ENCODE measurements around the gene DMRT3.

Gene DMRT3

DNA sequence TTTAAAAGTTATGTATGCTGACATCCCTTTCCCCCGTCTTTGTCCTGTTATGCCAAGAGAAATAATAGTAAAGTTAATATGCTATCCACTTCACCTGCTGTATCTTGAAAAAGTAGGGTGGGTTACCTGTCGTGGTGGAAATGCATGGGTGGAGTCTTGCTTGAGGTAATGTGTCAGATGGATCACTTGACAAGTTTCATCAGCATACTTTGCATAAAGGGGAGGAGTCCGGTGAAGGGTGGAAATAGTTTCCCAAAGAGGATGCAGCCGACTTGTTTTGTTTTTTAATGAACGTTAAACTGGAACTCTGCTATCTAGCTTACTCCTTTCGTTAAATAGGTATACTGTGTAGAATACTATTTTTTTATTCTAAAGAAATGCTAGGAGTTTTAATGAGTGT is 9.0 kb upstream of the DMRT3 start:
- Histone ChIP-seq H3K4ac (ENCODE audit: low read depth, low read length) (no peak overlapping the region), H3K27ac (ENCODE audit: low read depth, low read length) (no peak overlapping the region), H2AFZ (ENCODE audit: insufficient read depth, low read length, poor library complexity) (no peak overlapping the region), H2BK5ac (ENCODE audit: low read depth, low read length, poor library complexity) (no peak overlapping the region), H2BK120ac (ENCODE audit: insufficient read depth, low read length, poor library complexity) (no peak overlapping the region), H3K4me1 (ENCODE audit: control insufficient read depth in 1 of 2, insufficient read depth in 2 of 2, low read length in 2 of 2) (peaks cover 12 to 15% of the 10 kb centered on the region in 2 experiments), H3K9ac (ENCODE audit: low read length) (no peak overlapping the region), H3K79me1 (ENCODE audit: low read length) (no peaks in the 10 kb centered on the region), H3K23ac (ENCODE audit: low read length) (no peak overlapping the region), H2AK5ac (ENCODE audit: low read length) (no peak overlapping the region), H3K27me3 (ENCODE audit: insufficient read depth, low read length) (peaks cover 41% of the 10 kb centered on the region), H2BK12ac (ENCODE audit: low read length) (no peak overlapping the region), H4K8ac (ENCODE audit: low read depth, low read length) (no peak overlapping the region), H3K79me2 (ENCODE audit: control insufficient read depth, insufficient read depth, low read length, poor library complexity) (no peaks in the 10 kb centered on the region), H3K9me3 (ENCODE audit: insufficient read depth, low read depth, low read length) (peaks cover 2% of the 10 kb centered on the region), H3K14ac (ENCODE audit: low read length) (no peak overlapping the region), H3K4me2 (ENCODE audit: low read length) (no peak overlapping the region), H3K18ac (ENCODE audit: low read length) (no peak overlapping the region), H4K91ac (ENCODE audit: low read depth, low read length) (no peak overlapping the region), H4K12ac (ENCODE audit: low read depth, low read length) (no peak overlapping the region), H3K36me3 (ENCODE audit: control insufficient read depth in 1 of 2, insufficient read depth in 2 of 2, low read length in 2 of 2) (no peaks in the 10 kb centered on the region), H3K4me3 (ENCODE audit: low read depth, low read length) (no peak overlapping the region)
- no peak for DNase-seq
- no CpG with 5 or more reads among the region's 6 CpGs for WGBS (ENCODE audit: extremely low coverage, insufficient coverage, insufficient read length)

DNA sequence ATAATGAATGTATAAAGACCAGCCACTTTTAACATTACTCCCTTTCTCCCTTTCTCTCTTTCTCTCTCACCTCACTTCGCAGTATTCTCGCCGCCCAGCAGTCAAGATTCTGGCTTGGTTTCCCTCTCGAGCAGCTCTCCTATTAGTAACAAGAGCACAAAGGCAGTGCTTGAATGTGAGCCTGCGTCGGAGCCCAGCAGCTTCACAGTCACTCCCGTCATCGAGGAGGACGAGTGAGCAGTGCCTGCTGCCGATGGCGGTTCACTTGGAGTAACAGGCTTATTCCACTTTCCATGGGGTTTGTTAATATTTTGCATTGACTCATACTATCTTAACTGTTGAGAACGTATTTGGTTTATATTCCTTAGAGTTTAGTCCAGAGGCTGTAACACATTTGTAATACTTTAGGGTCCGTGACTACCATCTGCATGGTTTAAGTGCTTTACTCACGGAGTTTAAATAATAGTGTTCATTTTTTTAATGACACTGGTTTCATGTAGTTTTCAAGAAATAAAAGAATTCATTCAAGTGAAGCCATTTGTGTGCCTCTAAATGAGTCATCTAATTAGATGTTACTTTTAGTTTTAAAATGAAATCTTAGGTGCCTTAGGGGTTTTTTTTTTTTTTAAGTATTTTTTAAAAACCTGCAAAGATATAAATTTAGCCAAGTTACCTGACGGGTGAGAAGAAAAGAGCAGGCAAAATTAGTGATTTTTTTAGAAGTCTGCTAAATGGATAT is 8.4 kb upstream of the DMRT3 start:
- H3K79me2 ChIP-seq (ENCODE audit: control insufficient read depth, insufficient read depth, low read length, poor library complexity), result no peaks in the 10 kb centered on the region
- no peak overlapping the region for H3K14ac ChIP-seq (ENCODE audit: low read length)
- peak overlapping the region; percentile 4 for H3K4me2 ChIP-seq (ENCODE audit: low read length)
- no peak overlapping the region for H4K91ac ChIP-seq (ENCODE audit: low read depth, low read length)
- no peak for DNase-seq
- no peak overlapping the region for H4K8ac ChIP-seq (ENCODE audit: low read depth, low read length)
- H3K27me3 ChIP-seq (ENCODE audit: insufficient read depth, low read length), result peaks cover 48% of the 10 kb centered on the region
- H2BK120ac ChIP-seq (ENCODE audit: insufficient read depth, low read length, poor library complexity), result no peak overlapping the region
- H2AFZ ChIP-seq (ENCODE audit: insufficient read depth, low read length, poor library complexity), result no peak overlapping the region
- no peak overlapping the region for H3K23ac ChIP-seq (ENCODE audit: low read length)
- no peak overlapping the region for H3K27ac ChIP-seq (ENCODE audit: low read depth, low read length)
- H3K4me1 ChIP-seq (ENCODE audit: control insufficient read depth in 1 of 2, insufficient read depth in 2 of 2, low read length in 2 of 2), result peaks cover 14 to 19% of the 10 kb centered on the region in 2 experiments
- H3K9ac ChIP-seq (ENCODE audit: low read length), result no peak overlapping the region
- H2BK12ac ChIP-seq (ENCODE audit: low read length), result no peak overlapping the region
- H4K12ac ChIP-seq (ENCODE audit: low read depth, low read length), result no peak overlapping the region
- no peak overlapping the region for H3K4ac ChIP-seq (ENCODE audit: low read depth, low read length)
- no peak overlapping the region for H3K4me3 ChIP-seq (ENCODE audit: low read depth, low read length)
- no peaks in the 10 kb centered on the region for H3K36me3 ChIP-seq (ENCODE audit: control insufficient read depth in 1 of 2, insufficient read depth in 2 of 2, low read length in 2 of 2)
- no peak overlapping the region for H3K18ac ChIP-seq (ENCODE audit: low read length)
- H2AK5ac ChIP-seq (ENCODE audit: low read length), result no peak overlapping the region
- WGBS (ENCODE audit: extremely low coverage, insufficient coverage, insufficient read length), result no CpG with 5 or more reads among the region's 15 CpGs
- peaks cover 2% of the 10 kb centered on the region for H3K9me3 ChIP-seq (ENCODE audit: insufficient read depth, low read depth, low read length)
- no peaks in the 10 kb centered on the region for H3K79me1 ChIP-seq (ENCODE audit: low read length)
- H2BK5ac ChIP-seq (ENCODE audit: low read depth, low read length, poor library complexity), result no peak overlapping the region

DNA sequence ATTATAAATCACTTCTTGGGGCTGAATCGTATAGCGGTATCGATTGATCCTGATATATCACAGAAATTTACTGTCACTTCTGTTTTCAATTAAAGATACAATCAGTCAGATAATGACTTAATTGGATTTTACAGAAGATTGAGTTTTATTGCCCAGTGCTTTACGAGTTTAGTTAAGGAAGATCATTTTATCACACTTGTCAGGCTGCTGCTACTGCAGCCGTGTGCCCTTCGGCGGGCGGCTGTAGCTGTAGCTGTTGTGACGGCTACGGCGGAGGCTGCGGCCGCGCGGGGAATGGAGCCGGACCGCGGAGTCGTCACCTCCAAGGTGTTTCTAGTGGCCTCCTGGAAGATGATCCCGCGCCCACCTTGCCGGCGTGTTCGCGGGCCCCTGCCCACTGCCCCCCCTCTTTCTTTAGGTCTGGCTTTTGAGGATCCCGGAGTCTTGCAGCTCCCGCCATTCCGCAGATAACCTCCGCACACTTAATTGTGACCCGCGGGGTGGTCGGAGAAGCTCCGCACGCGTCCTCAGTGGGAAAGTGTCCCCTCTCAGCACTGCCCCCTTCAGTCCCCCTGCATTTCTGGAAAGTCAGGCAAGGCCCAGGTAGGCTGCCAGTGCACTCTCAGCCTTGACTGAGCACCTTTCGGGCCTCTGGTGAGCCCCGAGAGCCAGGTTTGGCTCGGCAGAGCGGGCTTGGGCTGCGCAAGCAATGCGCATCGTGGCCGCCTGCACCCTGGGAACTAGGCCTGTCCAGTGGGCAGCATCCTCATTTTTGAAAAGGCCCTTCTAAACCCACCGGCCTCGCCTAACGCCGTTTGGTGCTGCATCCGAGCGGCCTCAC is 6.9 kb upstream of the DMRT3 start:
- Histone ChIP-seq H3K9ac (ENCODE audit: low read length) (no peak overlapping the region), H2BK120ac (ENCODE audit: insufficient read depth, low read length, poor library complexity) (no peak overlapping the region), H2AFZ (ENCODE audit: insufficient read depth, low read length, poor library complexity) (no peak overlapping the region), H3K4me3 (ENCODE audit: low read depth, low read length) (no peak overlapping the region), H2BK12ac (ENCODE audit: low read length) (no peak overlapping the region), H3K79me1 (ENCODE audit: low read length) (no peaks in the 10 kb centered on the region), H4K91ac (ENCODE audit: low read depth, low read length) (no peak overlapping the region), H3K27ac (ENCODE audit: low read depth, low read length) (no peak overlapping the region), H2AK5ac (ENCODE audit: low read length) (no peak overlapping the region), H4K12ac (ENCODE audit: low read depth, low read length) (no peak overlapping the region), H3K18ac (ENCODE audit: low read length) (no peak overlapping the region), H4K8ac (ENCODE audit: low read depth, low read length) (no peak overlapping the region), H3K27me3 (ENCODE audit: insufficient read depth, low read length) (peaks cover 62% of the 10 kb centered on the region), H3K4me2 (ENCODE audit: low read length) (peak overlapping the region; percentile 34), H3K23ac (ENCODE audit: low read length) (no peak overlapping the region), H3K36me3 (ENCODE audit: control insufficient read depth in 1 of 2, insufficient read depth in 2 of 2, low read length in 2 of 2) (no peaks in the 10 kb centered on the region), H3K4me1 (ENCODE audit: control insufficient read depth in 1 of 2, insufficient read depth in 2 of 2, low read length in 2 of 2) (peaks cover 14 to 19% of the 10 kb centered on the region in 2 experiments), H3K9me3 (ENCODE audit: insufficient read depth, low read depth, low read length) (peaks cover 2% of the 10 kb centered on the region), H2BK5ac (ENCODE audit: low read depth, low read length, poor library complexity) (no peak overlapping the region), H3K79me2 (ENCODE audit: control insufficient read depth, insufficient read depth, low read length, poor library complexity) (no peaks in the 10 kb centered on the region), H3K4ac (ENCODE audit: low read depth, low read length) (no peak overlapping the region), H3K14ac (ENCODE audit: low read length) (no peak overlapping the region)
- peak in 1 of 2 donors; percentile 4 for DNase-seq
- WGBS (ENCODE audit: extremely low coverage, insufficient coverage, insufficient read length), result no CpG with 5 or more reads among the region's 49 CpGs

DNA sequence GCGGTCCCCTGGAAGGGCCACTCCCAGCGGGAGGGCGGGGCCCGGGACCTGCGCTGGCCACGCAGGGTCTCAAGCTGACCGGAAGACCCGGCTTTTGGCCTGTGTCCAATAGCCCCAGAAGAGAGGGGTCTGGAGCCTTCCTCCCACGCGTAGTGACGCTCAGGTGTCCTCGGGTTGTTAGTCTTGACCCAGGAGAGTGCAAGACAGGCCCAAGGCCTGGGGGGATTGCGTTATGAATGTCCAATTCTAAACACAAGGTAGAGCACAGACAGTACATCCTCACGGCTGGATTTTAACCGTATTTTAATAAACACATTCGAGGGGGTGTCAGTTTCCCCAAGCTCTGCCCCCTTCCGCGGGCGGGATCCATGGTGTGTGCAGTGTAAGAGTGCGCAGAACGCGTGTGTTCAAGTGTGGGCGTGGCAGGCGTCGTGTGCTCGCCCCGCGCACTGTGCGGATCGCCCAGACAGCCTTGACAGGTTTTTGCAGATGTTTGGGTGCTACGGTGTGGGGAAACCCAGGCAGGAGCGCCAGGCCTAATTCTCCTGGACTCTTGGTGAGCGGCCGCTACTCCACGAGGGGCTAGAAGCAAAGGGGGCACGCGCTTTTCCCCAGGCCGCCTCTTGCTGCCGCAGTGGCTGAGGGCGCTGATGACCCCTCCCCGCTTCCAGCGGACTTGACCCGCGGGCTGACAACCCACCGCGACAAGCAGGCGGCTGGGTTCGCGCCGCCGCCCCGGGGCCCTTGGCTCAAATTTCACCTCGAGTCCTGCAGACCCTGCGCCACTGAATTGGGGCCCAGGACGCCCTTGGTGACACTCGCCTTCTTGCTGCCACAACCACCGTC is 6.1 kb upstream of the DMRT3 start:
- Histone ChIP-seq H3K4ac (ENCODE audit: low read depth, low read length) (no peak overlapping the region), H2BK120ac (ENCODE audit: insufficient read depth, low read length, poor library complexity) (no peak overlapping the region), H4K8ac (ENCODE audit: low read depth, low read length) (no peak overlapping the region), H3K4me3 (ENCODE audit: low read depth, low read length) (no peak overlapping the region), H3K14ac (ENCODE audit: low read length) (no peak overlapping the region), H3K23ac (ENCODE audit: low read length) (no peak overlapping the region), H2AFZ (ENCODE audit: insufficient read depth, low read length, poor library complexity) (no peak overlapping the region), H4K91ac (ENCODE audit: low read depth, low read length) (no peak overlapping the region), H4K12ac (ENCODE audit: low read depth, low read length) (no peak overlapping the region), H2BK12ac (ENCODE audit: low read length) (no peak overlapping the region), H3K9ac (ENCODE audit: low read length) (no peak overlapping the region), H3K27ac (ENCODE audit: low read depth, low read length) (no peak overlapping the region), H3K27me3 (ENCODE audit: insufficient read depth, low read length) (peaks cover 71% of the 10 kb centered on the region), H2AK5ac (ENCODE audit: low read length) (no peak overlapping the region), H3K9me3 (ENCODE audit: insufficient read depth, low read depth, low read length) (peaks cover 2% of the 10 kb centered on the region), H3K4me1 (ENCODE audit: control insufficient read depth in 1 of 2, insufficient read depth in 2 of 2, low read length in 2 of 2) (peaks cover 14 to 19% of the 10 kb centered on the region in 2 experiments), H3K79me1 (ENCODE audit: low read length) (no peaks in the 10 kb centered on the region), H3K79me2 (ENCODE audit: control insufficient read depth, insufficient read depth, low read length, poor library complexity) (no peaks in the 10 kb centered on the region), H3K4me2 (ENCODE audit: low read length) (peak overlapping the region; percentile 34), H2BK5ac (ENCODE audit: low read depth, low read length, poor library complexity) (no peak overlapping the region), H3K36me3 (ENCODE audit: control insufficient read depth in 1 of 2, insufficient read depth in 2 of 2, low read length in 2 of 2) (no peaks in the 10 kb centered on the region), H3K18ac (ENCODE audit: low read length) (no peak overlapping the region)
- DNase-seq, result no peak
- WGBS (ENCODE audit: extremely low coverage, insufficient coverage, insufficient read length), result no CpG with 5 or more reads among the region's 57 CpGs
